Gastrocnemius medialis (tissue), 4 donors: Measurements from ENCODE around the gene SAPCD1.

Experiments used
- CTCF ChIP-seq, 5 experiments: fragments of 450-650 bp in 3 of 5; fragments of 200-600 bp in 2 of 5; sonication (generic) in 2 of 5; IDR thresholded peaks in 4 of 5; conservative IDR thresholded peaks in 1 of 5; 1 replicate in 4 of 5; 2 replicates in 1 of 5; pipeline ENCODE4 v1.5.1; 2016 to 2019; ENCODE audit warnings: antibody characterized with exemption in 5 of 5, mild to moderate bottlenecking in 3 of 5, moderate library complexity in 3 of 5
- POLR2A ChIP-seq, 2 donors: fragments of 450-650 bp; IDR thresholded peaks; one replicate each; pipeline ENCODE4 v1.6.1; 2017; ENCODE audit warnings: antibody characterized with exemption in 2 of 2, mild to moderate bottlenecking in 2 of 2, moderate library complexity in 2 of 2

GRCh38 chr6:31813465-31813849 lies 51.0 kb downstream of the SAPCD1 start:
- no peak for TF ChIP-seq CTCF (IDR thresholded peaks at IDR 0.05 in 4 of 5, conservative IDR thresholded peaks at IDR 0.05 in 1 of 5)
- TF ChIP-seq POLR2A (IDR thresholded peaks at IDR 0.05), result no peak
